Measurements from ENCODE around the gene KRT82. TPM values are rescaled to one million over a fixed set of nuclear protein-coding genes. Genes with fewer than 3 reads are reported as not detected.

KRT82 gene
- total RNA-seq, 1 donor from 2014 or later, result not detected

GRCh38 chr12:52344111-52344510, 62.0 kb downstream of the KRT82 start:
- Mint-ChIP-seq H3K4me3 (no peak overlapping the region), H3K36me3 (ENCODE audit: low read depth) (no peaks in the 10 kb centered on the region), H3K9me3 (no peaks in the 10 kb centered on the region), H3K4me1 (no peaks in the 10 kb centered on the region), H3K27me3 (ENCODE audit: low read depth) (peaks cover 9% of the 10 kb centered on the region), H3K27ac (ENCODE audit: unreplicated experiment) (no peak overlapping the region)
- no peak for DNase-seq (ENCODE audit: low read depth, low spot score)
- no peak for TF ChIP-seq CTCF (conservative IDR thresholded peaks at IDR 0.05)

Other genes with a start within 250 kb of the KRT82 start
- gene KRT80, start 214.3 kb downstream of the KRT82 start, total RNA-seq, result not detected in 2 replicates
- gene KRT7, start 173.1 kb downstream of the KRT82 start, total RNA-seq, result not detected in 2 replicates
- not detected in 2 replicates for gene KRT86, start 131.7 kb downstream of the KRT82 start, total RNA-seq
- not detected in 2 replicates for gene KRT81, start 114.8 kb downstream of the KRT82 start, total RNA-seq
- not detected in 2 replicates for gene KRT83, start 84.9 kb downstream of the KRT82 start, total RNA-seq
- gene KRT85, start 38.9 kb downstream of the KRT82 start, total RNA-seq, result not detected in 2 replicates
- gene KRT84, start 20.7 kb downstream of the KRT82 start, total RNA-seq, result not detected in 2 replicates
- gene KRT75, start 28.0 kb upstream of the KRT82 start, total RNA-seq, result not detected in 2 replicates
- gene KRT6B, start 45.8 kb upstream of the KRT82 start, total RNA-seq, result not detected in 2 replicates
- not detected in 2 replicates for gene KRT6C, start 67.5 kb upstream of the KRT82 start, total RNA-seq
- gene KRT6A, start 86.9 kb upstream of the KRT82 start, total RNA-seq, result not detected in 2 replicates
- not detected in 2 replicates for gene KRT5, start 114.1 kb upstream of the KRT82 start, total RNA-seq
- not detected in 2 replicates for gene KRT71, start 146.8 kb upstream of the KRT82 start, total RNA-seq
- gene KRT74, start 167.5 kb upstream of the KRT82 start, total RNA-seq, result not detected in 2 replicates
- gene KRT72, start 195.1 kb upstream of the KRT82 start, total RNA-seq, result not detected in 2 replicates
- gene KRT73, start 212.2 kb upstream of the KRT82 start, total RNA-seq, result not detected in 2 replicates
- not detected in 2 replicates for gene KRT2, start 245.9 kb upstream of the KRT82 start, total RNA-seq